ENCODE results near the gene SYCP3. TPM values are rescaled to one million over a fixed set of nuclear protein-coding genes. Genes with fewer than 3 reads are reported as not detected.

The SYCP3 gene
- total and polyA plus RNA-seq, 2 of the 8 experiments (the other 6 are each of a cell fraction or from before 2014, with no cell fraction given) = 0.02 to 0.07 TPM

DNA sequence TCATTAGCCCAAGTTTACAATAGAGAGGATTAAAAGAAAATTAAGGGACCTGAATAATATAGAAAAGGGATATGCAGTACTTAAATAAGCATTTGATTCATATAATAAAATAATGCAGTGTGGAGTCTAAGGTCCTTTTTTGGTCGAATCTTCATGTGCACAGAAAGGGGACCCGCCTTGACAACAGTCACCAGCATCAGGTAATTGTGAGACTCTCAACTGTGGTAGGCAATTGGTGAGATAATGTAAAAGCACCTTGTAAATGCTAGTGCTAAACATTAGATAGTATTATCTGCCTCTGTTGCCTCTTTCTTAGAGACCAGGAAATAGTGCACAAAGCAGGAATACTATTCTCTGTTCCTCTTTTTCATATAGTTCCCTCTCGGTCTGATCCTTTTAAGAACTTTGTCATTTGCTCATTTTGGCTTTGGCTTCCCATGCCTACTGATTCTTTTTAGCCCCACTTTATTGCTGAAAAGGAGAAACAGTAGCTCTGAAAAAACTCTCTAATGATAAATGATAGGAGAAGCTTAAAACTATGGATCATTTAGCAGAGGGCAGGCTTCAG is 24.3 kb downstream of the SYCP3 start:
- H4K5ac ChIP-seq (ENCODE audit: insufficient read length, low read depth, low read length) = no peak overlapping the region
- H3K79me1 ChIP-seq (ENCODE audit: low read depth, low read length) = no peaks in the 10 kb centered on the region; the same call in 1 of the 2 replicates
- H2BK20ac ChIP-seq (ENCODE audit: low read length) = no peak overlapping the region
- H2BK15ac ChIP-seq (ENCODE audit: low read length) = no peak overlapping the region
- H3K56ac ChIP-seq (replicated peaks; ENCODE audit: insufficient read length, low read depth, low read length) = no peak overlapping the region
- H3K14ac ChIP-seq (ENCODE audit: insufficient read length) = no peak overlapping the region
- no peak overlapping the region for H3K4me3 ChIP-seq (ENCODE audit: extremely low read depth in 1 of 4, insufficient read depth in 2 of 4, low read depth in 3 of 4, low read length in 4 of 4)
- no peak for FAIRE-seq
- H3K23me2 ChIP-seq (ENCODE audit: low read depth, low read length) = no peaks in the 10 kb centered on the region
- H2AFZ ChIP-seq (ENCODE audit: low read length) = no peak overlapping the region
- 89% methylated on average over 3 of the region's 3 CpGs; no CpG with 5 or more reads in 1 of the 2 experiments for WGBS, 2 experiments (ENCODE audit: extremely low coverage in 1 of 2, insufficient coverage in 1 of 2, insufficient read length in 1 of 2, insufficient replicate concordance in 2 of 2, low coverage in 1 of 2, low lambda C conversion rate in 2 of 2, missing lambda C conversion rate in 1 of 2)
- no peaks in the 10 kb centered on the region for H4K20me1 ChIP-seq (replicated peaks in 1 of 2; ENCODE audit: control insufficient read depth in 1 of 2, insufficient read depth in 2 of 2, low read length in 2 of 2)
- H2AK5ac ChIP-seq (ENCODE audit: low read depth, low read length) = no peak overlapping the region
- no peaks in the 10 kb centered on the region for H3K9me3 ChIP-seq (ENCODE audit: insufficient read depth in 2 of 2, low read depth in 1 of 2, low read length in 1 of 2)
- no peak overlapping the region for H3K4me2 ChIP-seq (ENCODE audit: insufficient read depth in 1 of 2, low read depth in 2 of 2, low read length in 2 of 2)
- H3K4ac ChIP-seq (replicated peaks; ENCODE audit: insufficient read length, low read depth, low read length) = no peak overlapping the region
- no peak overlapping the region for H3K27ac ChIP-seq (ENCODE audit: low read depth, low read length)
- CTCF ChIA-PET (ENCODE audit: partially characterized antibody) = no interaction called here
- H3K79me2 ChIP-seq (ENCODE audit: control insufficient read depth in 1 of 2, insufficient read depth in 2 of 2, low read length in 2 of 2) = peaks cover 0 to 2% of the 10 kb centered on the region in 2 experiments; a peak in 1 of 4 replicates
- H3K27me3 ChIP-seq (replicated peaks in 1 of 4; ENCODE audit: control insufficient read depth in 3 of 4, extremely low read depth in 1 of 4, insufficient read depth in 3 of 4, low read length in 3 of 4) = no peaks in the 10 kb centered on the region
- no peak for DNase-seq (ENCODE audit: low read depth in 1 of 2, low spot score in 2 of 2)
- peaks cover 0 to 4% (median 0%) of the 10 kb centered on the region in 4 experiments; a peak in 1 of 7 replicates for H3K4me1 ChIP-seq (replicated peaks in 1 of 4; ENCODE audit: control insufficient read depth in 3 of 4, insufficient read depth in 4 of 4, low read length in 3 of 4)
- H2BK5ac ChIP-seq (ENCODE audit: low read depth, low read length) = no peak overlapping the region
- no peak overlapping the region for H4K8ac ChIP-seq (ENCODE audit: extremely low read depth, insufficient read depth, low read length)
- no peak overlapping the region for H2BK12ac ChIP-seq (ENCODE audit: low read depth, low read length)
- POLR2A ChIA-PET (ENCODE audit: partially characterized antibody) = no interaction called here
- no peak overlapping the region for H2BK120ac ChIP-seq (replicated peaks; ENCODE audit: low read depth, low read length)
- H3K36me3 ChIP-seq (ENCODE audit: control insufficient read depth in 2 of 4, insufficient read depth in 4 of 4, low read length in 3 of 4) = no peaks in the 10 kb centered on the region
- no peak overlapping the region for H3K23ac ChIP-seq (ENCODE audit: insufficient read length)
- H3K18ac ChIP-seq (ENCODE audit: extremely low read depth, low read length) = no peak overlapping the region
- H3K9ac ChIP-seq (replicated peaks in 1 of 4; ENCODE audit: extremely low read depth in 1 of 4, low read depth in 3 of 4, low read length in 3 of 4) = no peak overlapping the region
- no peak overlapping the region for H4K91ac ChIP-seq (replicated peaks; ENCODE audit: insufficient read length, low read length)
- no peak for TF ChIP-seq POU5F1 (IDR thresholded peaks at IDR 0.05; ENCODE audit: low read depth, low read length)
- no peak for TF ChIP-seq CREB1 (IDR thresholded peaks at IDR 0.05)
- no peak for TF ChIP-seq JUN (IDR thresholded peaks at IDR 0.05; ENCODE audit: low read depth, low read length)
- TF ChIP-seq EP300 (IDR thresholded peaks at IDR 0.05; ENCODE audit: borderline replicate concordance in 1 of 2, low read depth in 2 of 2, low read length in 2 of 2) = no peak
- TF ChIP-seq TAF7 (optimal IDR thresholded peaks at IDR 0.05; ENCODE audit: borderline replicate concordance, low read depth, low read length) = no peak
- no peak for TF ChIP-seq TEAD4 (IDR thresholded peaks at IDR 0.05; ENCODE audit: low read depth, low read length)
- TF ChIP-seq KDM5A (IDR thresholded peaks at IDR 0.05; ENCODE audit: low read length) = no peak
- no peak for TF ChIP-seq SRF (IDR thresholded peaks at IDR 0.05; ENCODE audit: low read depth, low read length)
- no peak for TF ChIP-seq SUZ12 (IDR thresholded peaks at IDR 0.05; ENCODE audit: low read length)
- no peak for TF ChIP-seq CHD2 (IDR thresholded peaks at IDR 0.05; ENCODE audit: low read length)

All from H1 (cell line).